NT2/D1 (cell line): Measurements from ENCODE around the gene ERC2.
"Not testable (repeated sequence)": the region's sequence is repeated elsewhere in the genome, so short reads cannot be mapped to it uniquely, and the experiment has no call there.

Experiments used
- DNase-seq: peaks from one replicate; pipeline ENCODE4 v3.0.0-alpha.2; 2011; ENCODE audit warnings: low read depth, low spot score
- H3K27me3 ChIP-seq: 2 replicates; pipeline ENCODE4 v1.6.0; 2011; ENCODE audit warnings: mild to moderate bottlenecking; ENCODE audit not compliant: insufficient read length, insufficient read depth
- H3K36me3 ChIP-seq: 2 replicates; pipeline ENCODE4 v1.6.1; 2011; ENCODE audit warnings: mild to moderate bottlenecking, low read length, mixed read lengths; ENCODE audit not compliant: insufficient read depth, insufficient read length
- H3K4me1 ChIP-seq: 2 replicates; pipeline ENCODE4 v1.5.1; 2011; ENCODE audit not compliant: insufficient read depth, insufficient read length
- H3K4me3 ChIP-seq: 2 replicates; pipeline ENCODE4 v1.5.1; 2011; ENCODE audit warnings: low read depth; ENCODE audit not compliant: insufficient read length
- H3K9ac ChIP-seq: 2 replicates; pipeline ENCODE4 v1.6.0; 2011; ENCODE audit warnings: low read depth; ENCODE audit not compliant: insufficient read length
- H3K9me3 ChIP-seq: 2 replicates; pipeline ENCODE4 v1.5.1; 2011; ENCODE audit warnings: mild to moderate bottlenecking, low read length; ENCODE audit not compliant: insufficient read depth
- SUZ12 ChIP-seq: IDR thresholded peaks from 2 replicates; pipeline ENCODE4 v1.6.1; 2011; ENCODE audit not compliant: insufficient read length, insufficient read depth; ENCODE audit errors: extremely low read depth
- YY1 ChIP-seq: IDR thresholded peaks from 2 replicates; pipeline ENCODE4 v1.6.1; 2011; ENCODE audit not compliant: insufficient read length, insufficient read depth
- ZNF274 ChIP-seq: IDR thresholded peaks from 2 replicates; pipeline ENCODE4 v1.6.1; 2011; ENCODE audit warnings: mild to moderate bottlenecking, low read depth, low read length

The ERC2 gene

GRCh38 chr3:55515550-55516246 is 952.6 kb downstream of the ERC2 start:
- Histone ChIP-seq H3K36me3 (no peaks in the 10 kb centered on the region), H3K4me3 (no peak overlapping the region), H3K27me3 (no peaks in the 10 kb centered on the region), H3K9me3 (no peaks in the 10 kb centered on the region), H3K4me1 (peaks cover 5% of the 10 kb centered on the region), H3K9ac (no peak overlapping the region)
- no peak for TF ChIP-seq YY1
- TF ChIP-seq ZNF274 = no peak
- DNase-seq = no peak

GRCh38 chr3:55514962-55515361 is 953.3 kb downstream of the ERC2 start:
- TF ChIP-seq YY1 (no peak), ZNF274 (no peak), SUZ12 (no peak)
- no peak overlapping the region for H3K4me3 ChIP-seq

GRCh38 chr3:55512571-55513343 is 955.5 kb downstream of the ERC2 start:
- no peak overlapping the region for H3K4me3 ChIP-seq
- H3K36me3 ChIP-seq = no peaks in the 10 kb centered on the region
- DNase-seq = no peak
- no peaks in the 10 kb centered on the region for H3K27me3 ChIP-seq
- TF ChIP-seq ZNF274 (no peak), SUZ12 (no peak), YY1 (no peak)
- no peak overlapping the region for H3K9ac ChIP-seq
- no peaks in the 10 kb centered on the region for H3K9me3 ChIP-seq
- peaks cover 5% of the 10 kb centered on the region for H3K4me1 ChIP-seq

More at GRCh38 chr3:55514962-55515361, 953.3 kb downstream of the ERC2 start:
- Histone ChIP-seq H3K36me3 (no peaks in the 10 kb centered on the region), H3K4me1 (peaks cover 5% of the 10 kb centered on the region), H3K9me3 (no peaks in the 10 kb centered on the region), H3K9ac (no peak overlapping the region), H3K27me3 (no peaks in the 10 kb centered on the region)
- no peak for DNase-seq

- H3K36me3 ChIP-seq = no peaks in the 10 kb centered on the region
- H3K9ac ChIP-seq = no peak overlapping the region
- H3K4me3 ChIP-seq = no peak overlapping the region
- no peak for DNase-seq
- H3K27me3 ChIP-seq = no peaks in the 10 kb centered on the region
- TF ChIP-seq ZNF274 (no peak), YY1 (no peak), SUZ12 (no peak)
- no peaks in the 10 kb centered on the region for H3K9me3 ChIP-seq
- peaks cover 5% of the 10 kb centered on the region for H3K4me1 ChIP-seq
Measured at GRCh38 chr3:55511895-55512570, 956.2 kb downstream of the ERC2 start.

GRCh38 chr3:55508335-55508734 is 959.9 kb downstream of the ERC2 start:
- H3K4me3 ChIP-seq = no peak overlapping the region
- DNase-seq = no peak
- TF ChIP-seq YY1 (no peak), ZNF274 (no peak), SUZ12 (no peak)
- H3K9me3 ChIP-seq = no peaks in the 10 kb centered on the region
- no peaks in the 10 kb centered on the region for H3K36me3 ChIP-seq
- no peak overlapping the region for H3K9ac ChIP-seq
- peaks cover 3% of the 10 kb centered on the region for H3K4me1 ChIP-seq
- H3K27me3 ChIP-seq = no peaks in the 10 kb centered on the region

GRCh38 chr3:55507808-55508207 is 960.5 kb downstream of the ERC2 start:
- TF ChIP-seq YY1 (no peak), ZNF274 (no peak), SUZ12 (no peak)
- Histone ChIP-seq H3K9ac (no peak overlapping the region), H3K4me1 (peaks cover under 1% of the 10 kb centered on the region), H3K9me3 (no peaks in the 10 kb centered on the region), H3K27me3 (no peaks in the 10 kb centered on the region), H3K36me3 (no peaks in the 10 kb centered on the region), H3K4me3 (no peak overlapping the region)
- no peak for DNase-seq

- no peak for DNase-seq
- H3K9me3 ChIP-seq = no peaks in the 10 kb centered on the region
- no peaks in the 10 kb centered on the region for H3K4me1 ChIP-seq
- TF ChIP-seq YY1 = no peak
- no peak for TF ChIP-seq ZNF274
- no peak for TF ChIP-seq SUZ12
- H3K4me3 ChIP-seq = no peak overlapping the region
- no peak overlapping the region for H3K9ac ChIP-seq
- no peaks in the 10 kb centered on the region for H3K27me3 ChIP-seq
- H3K36me3 ChIP-seq = no peaks in the 10 kb centered on the region
Measured at GRCh38 chr3:55505776-55506175, 962.5 kb downstream of the ERC2 start.

GRCh38 chr3:55505102-55505501 is 963.2 kb downstream of the ERC2 start:
- H3K4me3 ChIP-seq, H3K36me3 ChIP-seq, H3K4me1 ChIP-seq, DNase-seq, H3K9ac ChIP-seq, H3K27me3 ChIP-seq, H3K9me3 ChIP-seq: not testable (repeated sequence)
